Fibroblast of pulmonary artery (primary cell): ENCODE data around the gene ZPR1.

Source experiments
- DNase-seq: peaks from one replicate; pipeline ENCODE4 v3.0.0-alpha.2; 2010; ENCODE audit warnings: low read depth
- H3K4me3 ChIP-seq: replicated peaks from 2 replicates; pipeline ENCODE4 v1.5.1; 2011; ENCODE audit warnings: low read depth, mild to moderate bottlenecking, control low read depth, low read length, moderate library complexity
- CTCF ChIP-seq: IDR thresholded peaks from 2 replicates; pipeline ENCODE4 v1.5.1; 2011; ENCODE audit warnings: mild to moderate bottlenecking, control low read depth, low read length, inconsistent platforms; ENCODE audit errors: missing control alignments

The ZPR1 gene

DNA sequence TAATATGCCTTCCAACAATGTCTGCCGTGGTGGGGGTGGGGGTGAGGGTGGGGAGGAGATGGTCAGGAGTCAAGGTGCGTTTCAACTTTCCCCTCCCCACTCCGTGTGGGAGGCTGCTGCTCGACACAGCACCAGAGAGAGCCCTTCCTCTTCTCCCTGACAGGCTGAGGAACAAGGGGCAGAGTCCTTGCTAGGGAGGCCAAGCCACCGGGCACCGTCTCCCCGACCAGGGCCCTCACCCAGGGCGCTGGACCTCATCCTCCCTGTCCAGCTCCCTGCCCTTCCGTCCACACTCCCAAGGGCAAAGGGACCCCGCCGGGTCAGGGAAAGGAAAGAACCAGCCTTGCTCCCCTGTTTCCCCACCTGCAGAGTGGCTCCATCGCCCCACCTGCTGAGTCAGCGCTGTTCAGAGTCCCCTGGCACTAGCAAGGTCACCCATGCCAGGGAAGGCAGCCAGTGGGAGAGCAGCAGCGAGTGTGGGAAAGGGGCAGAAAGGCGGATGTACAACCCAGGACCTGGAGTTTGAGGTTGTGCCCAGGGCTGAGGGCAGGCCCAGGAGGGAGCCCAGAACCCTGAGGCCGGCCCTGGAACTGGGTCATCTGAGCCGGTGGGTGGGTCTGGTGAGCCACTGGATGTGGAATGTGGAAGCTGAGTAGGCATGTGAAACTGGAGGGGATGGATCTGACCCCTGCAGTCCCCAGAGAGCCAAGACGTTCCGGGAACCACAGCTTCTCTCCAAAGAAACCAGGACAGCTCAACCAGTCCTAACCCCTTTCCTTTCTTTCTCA is 62.2 kb downstream of the ZPR1 start:
- H3K4me3 ChIP-seq: no peak overlapping the region
- no peak for TF ChIP-seq CTCF
- peak; percentile 32 for DNase-seq

DNA sequence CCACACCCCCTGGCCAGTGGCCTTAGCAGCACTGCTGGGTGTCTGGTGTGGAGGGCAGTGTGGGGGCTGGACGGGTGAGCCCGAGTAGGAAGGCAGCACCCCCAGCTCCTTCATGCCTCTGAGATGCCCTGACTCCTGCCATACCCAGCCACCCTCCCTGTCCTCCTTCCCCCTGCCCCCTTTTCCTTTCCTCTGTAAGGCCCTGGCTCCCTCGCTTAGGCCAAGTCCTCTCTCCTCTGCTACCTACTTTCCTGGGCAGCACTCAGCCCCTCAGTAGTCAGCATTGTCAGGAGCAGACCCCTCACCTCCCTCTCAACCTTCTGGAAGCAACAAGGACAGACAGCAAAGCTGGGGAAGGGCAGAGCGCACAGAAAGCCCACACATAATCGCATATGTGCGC is 63.0 kb downstream of the ZPR1 start:
- no peak for TF ChIP-seq CTCF
- DNase-seq: no peak
- H3K4me3 ChIP-seq: no peak overlapping the region
